Measurements from ENCODE around the gene AURKA.
"Not testable (repeated sequence)": the region's sequence is repeated elsewhere in the genome, so short reads cannot be mapped to it uniquely, and the experiment has no call there.

Gene AURKA

GRCh38 chr20:56420940-56421688 is 29.1 kb upstream of the AURKA start:
- DNase-seq = no peak

DNA sequence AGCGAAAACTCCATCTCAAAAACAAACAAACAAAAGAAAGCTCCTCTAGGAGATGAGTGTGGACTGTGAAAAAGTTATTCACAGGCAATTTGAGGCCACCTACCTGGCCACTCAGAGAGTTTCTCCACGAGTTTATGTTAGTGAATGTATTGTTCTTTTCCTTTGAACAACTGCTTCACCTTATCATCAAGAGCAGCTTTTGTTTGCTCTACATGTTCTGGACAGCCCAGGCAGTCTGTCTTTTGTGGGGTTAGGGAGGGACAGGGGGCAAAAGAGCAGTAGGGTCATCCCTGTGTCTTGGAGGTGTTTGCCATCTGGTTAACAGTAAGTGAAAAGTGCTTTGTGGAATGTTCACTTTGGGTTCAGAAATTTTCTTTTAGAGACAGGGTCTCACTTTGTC is 28.0 kb upstream of the AURKA start:
- no peak for DNase-seq

- DNase-seq = no peak
Measured at GRCh38 chr20:56418385-56418861, 26.4 kb upstream of the AURKA start.

DNA sequence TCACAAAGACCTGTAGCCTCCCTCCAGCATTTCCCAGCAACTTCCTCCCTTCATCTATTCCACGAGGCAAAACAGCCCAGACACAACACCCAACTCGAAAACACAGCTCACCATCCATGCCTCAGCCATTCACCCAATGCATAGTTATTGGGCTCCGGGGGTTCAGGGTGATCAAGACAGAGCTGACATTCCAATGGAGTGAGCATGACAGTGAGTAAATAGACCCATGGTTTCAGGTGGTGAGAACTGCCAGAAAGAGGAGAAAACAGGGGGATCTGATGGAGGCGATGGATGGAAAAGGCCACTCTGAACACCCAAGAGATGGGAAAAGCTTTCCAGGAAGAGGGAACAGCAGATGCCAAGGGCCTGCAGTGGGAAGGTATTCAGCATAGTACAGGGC is 25.9 kb upstream of the AURKA start:
- DNase-seq = no peak

GRCh38 chr20:56417402-56417801 is 25.4 kb upstream of the AURKA start:
- no peak for DNase-seq

GRCh38 chr20:56414842-56415765 is 23.1 kb upstream of the AURKA start:
- no peak for DNase-seq

DNA sequence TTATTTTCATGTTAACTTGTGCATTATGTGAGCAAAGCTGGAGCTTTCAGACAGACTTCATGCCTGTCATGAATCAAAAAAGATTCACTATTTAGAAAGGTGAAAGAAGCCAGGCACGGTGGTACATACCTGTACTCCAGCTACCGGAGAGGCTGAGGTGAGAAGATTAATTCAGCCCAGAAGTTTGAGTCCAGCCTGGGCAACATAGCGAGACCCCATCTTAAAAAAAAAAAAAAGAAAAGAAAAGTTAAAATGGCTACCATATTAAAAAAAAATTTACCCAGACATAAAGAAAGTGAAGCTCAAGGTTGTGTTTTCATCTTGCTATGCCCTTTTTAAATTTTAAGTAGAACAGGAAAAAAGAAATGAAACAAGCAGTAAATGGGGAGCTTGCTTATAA is 20.9 kb upstream of the AURKA start:
- no peak for DNase-seq

DNA sequence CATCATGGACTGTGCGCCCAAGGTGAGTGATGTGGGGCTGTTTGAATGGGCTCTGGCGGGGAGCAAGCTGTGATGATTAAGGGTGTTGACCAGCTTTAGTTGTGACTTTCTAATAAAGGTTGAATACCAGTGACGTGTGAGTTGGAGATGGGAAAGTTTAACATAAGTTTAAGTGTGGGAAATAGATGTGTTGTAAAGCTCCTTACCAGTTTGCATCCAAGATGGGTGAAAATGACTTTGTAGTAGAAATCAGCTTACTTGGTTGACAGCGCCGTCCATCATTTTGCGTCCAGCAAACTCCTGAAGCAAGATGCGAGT is 20.4 kb upstream of the AURKA start:
- DNase-seq = no peak

- DNase-seq = no peak
Measured at GRCh38 chr20:56411759-56412472, 19.9 kb upstream of the AURKA start, which contains the start of gene CASS4. Gene CASS4 (plus strand): TSS chr20:56412260. CDS start chr20:56412459, 199 bp downstream.

- not testable (repeated sequence) for DNase-seq
Measured at GRCh38 chr20:56411287-56411686, 19.3 kb upstream of the AURKA start.

DNA sequence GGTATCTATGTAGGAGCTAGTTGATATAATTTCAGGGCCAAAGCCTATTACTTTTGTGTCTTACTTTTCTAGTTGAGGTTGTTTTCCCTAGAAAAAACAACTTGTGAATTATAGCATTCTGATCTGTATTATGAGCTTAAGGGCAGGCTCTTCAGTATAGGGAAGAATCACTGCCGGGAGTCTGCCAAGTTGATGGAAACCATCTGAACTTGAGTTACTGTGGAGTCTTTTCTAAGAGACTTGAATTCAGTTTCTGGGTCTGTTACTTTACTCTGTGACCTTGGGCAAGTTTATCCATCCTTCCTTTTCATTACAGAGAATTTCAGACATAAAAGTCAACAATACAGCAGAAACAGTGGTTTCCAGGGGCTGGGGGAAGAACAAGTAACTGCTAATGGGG is 17.9 kb upstream of the AURKA start:
- no peak for DNase-seq

DNA sequence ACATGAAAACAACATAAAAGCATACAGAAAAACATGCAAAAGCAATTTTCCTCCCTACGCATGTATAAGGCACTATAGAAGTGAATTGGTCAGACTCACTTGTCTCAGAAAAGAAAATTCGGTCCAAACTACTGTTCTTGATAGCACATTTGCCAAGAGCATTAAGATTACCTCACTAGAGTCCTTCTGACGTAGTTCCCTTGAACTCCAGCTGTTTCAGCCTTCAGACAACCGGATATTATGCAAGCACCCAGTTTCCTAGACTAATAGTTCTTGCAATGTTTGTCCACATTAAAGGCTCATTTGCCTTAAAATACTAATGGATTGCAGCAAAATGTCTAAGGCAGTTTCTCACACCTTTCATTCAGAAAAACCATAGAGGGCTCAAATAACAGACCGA is 17.5 kb upstream of the AURKA start:
- DNase-seq = no peak

- no peak for DNase-seq
Measured at GRCh38 chr20:56406910-56407309, 14.9 kb upstream of the AURKA start.

GRCh38 chr20:56405356-56405755 is 13.3 kb upstream of the AURKA start:
- not testable (repeated sequence) for DNase-seq

DNA sequence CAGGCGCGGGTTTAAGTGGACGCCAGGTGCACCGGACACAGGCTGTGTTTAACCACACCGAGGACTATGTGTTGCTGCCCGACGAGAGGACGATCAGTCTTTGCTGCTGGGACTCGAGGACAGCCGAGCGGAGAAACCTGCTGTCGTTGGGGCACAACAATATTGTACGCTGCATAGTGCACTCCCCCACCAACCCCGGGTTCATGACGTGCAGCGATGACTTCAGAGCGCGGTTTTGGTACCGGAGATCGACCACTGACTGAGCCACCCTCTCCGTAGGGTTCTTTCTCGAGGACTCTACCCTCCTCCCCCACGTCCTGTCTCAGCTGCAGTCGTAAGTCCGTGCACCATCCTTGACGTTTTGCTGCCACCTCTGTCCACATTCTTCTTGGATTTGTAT is 11.4 kb upstream of the AURKA start:
- DNase-seq = no peak

DNA sequence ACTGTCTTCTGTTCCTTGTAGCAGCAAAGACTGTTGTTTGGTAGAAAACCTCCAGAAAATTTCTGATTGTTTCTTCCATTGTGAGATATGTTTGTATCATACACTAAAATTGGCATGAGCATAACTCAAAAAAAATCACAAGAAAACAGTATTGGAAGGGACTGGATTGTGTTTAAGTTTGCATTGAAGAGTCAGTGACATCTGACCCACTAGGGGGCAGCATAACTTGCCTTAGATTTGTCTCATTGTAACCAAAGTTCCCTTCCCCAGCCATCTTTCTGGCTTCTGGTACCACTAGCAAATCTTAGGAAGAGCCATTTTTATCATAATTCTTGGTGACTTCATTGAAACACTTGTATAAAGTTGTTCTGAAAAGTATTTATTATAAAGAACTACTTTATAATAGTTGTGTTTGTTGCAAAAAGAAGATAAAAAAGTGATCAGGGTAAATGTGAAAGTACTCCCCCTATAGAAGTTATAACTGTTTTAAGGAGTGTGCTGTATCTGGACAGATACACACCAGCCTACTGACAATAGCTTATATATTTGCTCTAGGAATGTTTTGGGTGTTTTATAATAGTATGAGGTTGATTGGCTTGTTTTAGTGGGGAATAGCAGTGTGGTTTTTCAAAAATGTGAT is 8.1 kb upstream of the AURKA start:
- no peak for DNase-seq

DNA sequence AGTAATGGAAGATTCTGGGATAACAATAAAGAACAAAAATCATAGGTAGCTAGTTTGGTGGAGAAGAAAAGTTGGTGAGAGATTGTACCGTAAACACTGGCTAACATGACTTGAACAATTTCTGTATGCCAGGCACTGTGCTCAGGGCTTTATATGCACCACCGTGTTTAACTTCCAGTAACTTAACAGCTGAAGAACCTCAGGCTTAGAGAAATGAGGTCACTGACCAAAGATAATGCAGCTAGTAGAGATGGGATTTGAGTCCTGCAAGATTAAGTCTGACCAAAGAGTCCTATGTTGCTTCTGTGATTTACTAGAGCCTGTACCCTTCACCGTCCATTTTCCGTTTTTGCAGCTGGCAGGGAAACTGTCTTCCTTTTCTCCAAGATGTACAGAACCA is 3.2 kb upstream of the AURKA start:
- no peak for DNase-seq

DNA sequence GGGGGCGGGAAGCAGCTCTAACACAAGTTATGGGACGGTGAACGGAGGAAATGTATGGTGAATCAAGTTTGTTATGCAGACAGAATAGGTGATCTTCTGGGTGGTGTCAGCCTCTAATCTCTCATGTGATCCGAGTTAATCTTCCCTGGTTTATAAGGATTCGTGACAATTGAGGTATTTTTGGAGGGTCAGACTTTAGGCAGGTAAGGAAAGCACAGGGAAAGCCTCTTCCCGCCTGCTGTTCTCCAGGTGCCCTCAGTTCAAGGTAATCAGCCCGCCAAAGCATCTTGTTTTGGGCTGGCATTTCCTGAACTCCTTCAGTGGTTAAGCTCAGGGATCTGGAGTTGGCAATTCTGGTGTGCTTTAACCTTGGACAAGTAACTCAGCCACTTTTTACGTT is 1.6 kb upstream of the AURKA start:
- DNase-seq = no peak

- no peak for DNase-seq
Measured at GRCh38 chr20:56392881-56393482, 967 bp upstream of the AURKA start.

DNA sequence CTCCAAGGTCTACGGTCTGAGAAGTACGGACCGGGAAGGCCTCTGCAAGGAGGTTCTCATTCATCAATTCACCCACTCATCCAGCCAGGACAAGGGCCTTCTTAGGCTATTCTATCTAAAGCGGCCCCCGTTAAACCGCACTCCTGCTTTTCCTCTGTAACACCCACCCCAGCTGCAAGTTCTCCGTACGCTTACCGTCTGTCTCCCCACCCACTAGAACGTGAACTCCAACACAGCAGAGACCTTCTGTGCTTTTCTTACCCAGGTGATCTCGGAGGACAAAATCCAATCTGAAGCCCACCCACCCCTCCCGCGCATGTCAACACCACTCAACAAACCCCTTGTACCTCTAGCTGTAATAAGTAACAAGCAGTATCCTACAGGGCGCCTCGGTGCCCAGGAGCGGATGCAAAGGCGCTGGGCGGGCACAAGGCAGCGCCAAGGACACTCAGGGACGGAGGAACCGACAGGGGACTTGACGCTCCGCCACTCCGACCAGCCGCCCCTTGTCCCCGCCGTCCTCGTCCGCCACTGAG is 351 bp downstream of the AURKA start:
- DNase-seq = no peak

- no peak for DNase-seq
Measured at GRCh38 chr20:56391037-56391436, 978 bp downstream of the AURKA start.

DNA sequence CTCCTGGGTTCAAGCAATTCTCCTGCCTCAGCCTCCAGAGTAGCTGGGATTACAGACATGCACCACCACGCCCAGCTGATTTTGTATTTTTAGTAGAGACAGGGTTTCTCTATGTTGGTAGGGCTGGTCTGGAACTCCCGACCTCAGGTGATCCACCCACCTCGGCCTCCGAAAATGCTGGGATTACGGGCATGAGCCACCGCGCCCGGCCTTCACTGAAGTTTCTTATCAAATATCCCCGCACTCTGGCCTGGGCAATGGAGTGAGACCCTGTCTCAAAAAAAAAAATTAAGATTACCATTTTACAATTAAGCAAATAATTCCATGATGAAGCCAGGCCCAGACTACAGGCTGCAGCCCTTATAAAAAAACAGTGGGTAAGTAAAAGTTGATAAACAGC is 1.6 kb downstream of the AURKA start:
- not testable (repeated sequence) for DNase-seq
